Measurements from ENCODE around the gene HIBCH.
A peak's percentile ranks its signal among the peaks of the same experiment; 100 is the strongest.

HIBCH gene

GRCh38 chr2:190354003-190354690 is 34.5 kb upstream of the HIBCH start:
- no peaks in the 10 kb centered on the region for H3K27me3 ChIP-seq (ENCODE audit: control insufficient read depth, insufficient read depth, low read length)
- H3K9ac ChIP-seq (ENCODE audit: low read depth, low read length): no peak overlapping the region
- no peaks in the 10 kb centered on the region for H3K4me1 ChIP-seq (ENCODE audit: control insufficient read depth, insufficient read depth, low read length)
- no peaks in the 10 kb centered on the region for H3K36me3 ChIP-seq (ENCODE audit: control insufficient read depth, insufficient read depth, low read length)
- H3K4me3 ChIP-seq (ENCODE audit: low read depth, low read length): no peak overlapping the region
- no peaks in the 10 kb centered on the region for H3K9me3 ChIP-seq (ENCODE audit: control insufficient read depth, insufficient read depth, low read length)

- no peaks in the 10 kb centered on the region for H3K4me1 ChIP-seq (ENCODE audit: control insufficient read depth, insufficient read depth, low read length)
- H3K9ac ChIP-seq (ENCODE audit: low read depth, low read length): no peak overlapping the region
- H3K4me3 ChIP-seq (ENCODE audit: low read depth, low read length): no peak overlapping the region
- no peaks in the 10 kb centered on the region for H3K27me3 ChIP-seq (ENCODE audit: control insufficient read depth, insufficient read depth, low read length)
- H3K9me3 ChIP-seq (ENCODE audit: control insufficient read depth, insufficient read depth, low read length): no peaks in the 10 kb centered on the region
- no peaks in the 10 kb centered on the region for H3K36me3 ChIP-seq (ENCODE audit: control insufficient read depth, insufficient read depth, low read length)
These were observed 33.9 kb upstream of the HIBCH start for GRCh38 chr2:190353537-190353899.

- Histone ChIP-seq H3K9me3 (ENCODE audit: control insufficient read depth, insufficient read depth, low read length) (no peaks in the 10 kb centered on the region), H3K4me1 (ENCODE audit: control insufficient read depth, insufficient read depth, low read length) (no peaks in the 10 kb centered on the region), H3K36me3 (ENCODE audit: control insufficient read depth, insufficient read depth, low read length) (no peaks in the 10 kb centered on the region), H3K4me3 (ENCODE audit: low read depth, low read length) (no peak overlapping the region), H3K27me3 (ENCODE audit: control insufficient read depth, insufficient read depth, low read length) (no peaks in the 10 kb centered on the region), H3K9ac (ENCODE audit: low read depth, low read length) (no peak overlapping the region)
These were observed 33.3 kb upstream of the HIBCH start for GRCh38 chr2:190352668-190353536.

- Histone ChIP-seq H3K9me3 (ENCODE audit: control insufficient read depth, insufficient read depth, low read length) (no peaks in the 10 kb centered on the region), H3K9ac (ENCODE audit: low read depth, low read length) (no peak overlapping the region), H3K36me3 (ENCODE audit: control insufficient read depth, insufficient read depth, low read length) (no peaks in the 10 kb centered on the region), H3K4me1 (ENCODE audit: control insufficient read depth, insufficient read depth, low read length) (no peaks in the 10 kb centered on the region), H3K27me3 (ENCODE audit: control insufficient read depth, insufficient read depth, low read length) (no peaks in the 10 kb centered on the region), H3K4me3 (ENCODE audit: low read depth, low read length) (no peak overlapping the region)
These were observed 32.3 kb upstream of the HIBCH start for GRCh38 chr2:190351955-190352354.

GRCh38 chr2:190350371-190350770 is 30.7 kb upstream of the HIBCH start:
- Histone ChIP-seq H3K27me3 (ENCODE audit: control insufficient read depth, insufficient read depth, low read length) (no peaks in the 10 kb centered on the region), H3K9me3 (ENCODE audit: control insufficient read depth, insufficient read depth, low read length) (no peaks in the 10 kb centered on the region), H3K36me3 (ENCODE audit: control insufficient read depth, insufficient read depth, low read length) (no peaks in the 10 kb centered on the region), H3K9ac (ENCODE audit: low read depth, low read length) (no peak overlapping the region), H3K4me1 (ENCODE audit: control insufficient read depth, insufficient read depth, low read length) (no peaks in the 10 kb centered on the region), H3K4me3 (ENCODE audit: low read depth, low read length) (no peak overlapping the region)

- peaks cover 4% of the 10 kb centered on the region for H3K4me1 ChIP-seq (ENCODE audit: control insufficient read depth, insufficient read depth, low read length)
- H3K9me3 ChIP-seq (ENCODE audit: control insufficient read depth, insufficient read depth, low read length): no peaks in the 10 kb centered on the region
- peaks cover 12% of the 10 kb centered on the region for H3K27me3 ChIP-seq (ENCODE audit: control insufficient read depth, insufficient read depth, low read length)
- H3K9ac ChIP-seq (ENCODE audit: low read depth, low read length): no peak overlapping the region
- H3K4me3 ChIP-seq (ENCODE audit: low read depth, low read length): peak overlapping the region; percentile 67
- no peaks in the 10 kb centered on the region for H3K36me3 ChIP-seq (ENCODE audit: control insufficient read depth, insufficient read depth, low read length)
These were observed 24.7 kb upstream of the HIBCH start for GRCh38 chr2:190344276-190344827.

- Histone ChIP-seq H3K27me3 (ENCODE audit: control insufficient read depth, insufficient read depth, low read length) (peaks cover 12% of the 10 kb centered on the region), H3K9me3 (ENCODE audit: control insufficient read depth, insufficient read depth, low read length) (no peaks in the 10 kb centered on the region), H3K36me3 (ENCODE audit: control insufficient read depth, insufficient read depth, low read length) (no peaks in the 10 kb centered on the region), H3K9ac (ENCODE audit: low read depth, low read length) (peak within 1 kb of the TSS; percentile 54), H3K4me1 (ENCODE audit: control insufficient read depth, insufficient read depth, low read length) (peaks cover 4% of the 10 kb centered on the region), H3K4me3 (ENCODE audit: low read depth, low read length) (peak within 1 kb of the TSS; percentile 67)
These were observed 24.1 kb upstream of the HIBCH start, which contains the start of gene INPP1 for GRCh38 chr2:190343536-190344275. Gene INPP1 (plus strand): TSS chr2:190343589. CDS start chr2:190360103, 16,514 bp downstream.

- Histone ChIP-seq H3K9ac (ENCODE audit: low read depth, low read length) (no peak overlapping the region), H3K4me1 (ENCODE audit: control insufficient read depth, insufficient read depth, low read length) (peaks cover 4% of the 10 kb centered on the region), H3K4me3 (ENCODE audit: low read depth, low read length) (peak overlapping the region; percentile 67), H3K9me3 (ENCODE audit: control insufficient read depth, insufficient read depth, low read length) (no peaks in the 10 kb centered on the region), H3K36me3 (ENCODE audit: control insufficient read depth, insufficient read depth, low read length) (no peaks in the 10 kb centered on the region), H3K27me3 (ENCODE audit: control insufficient read depth, insufficient read depth, low read length) (peaks cover 12% of the 10 kb centered on the region)
These were observed 23.5 kb upstream of the HIBCH start for GRCh38 chr2:190343089-190343535.

- Histone ChIP-seq H3K27me3 (ENCODE audit: control insufficient read depth, insufficient read depth, low read length) (peaks cover 12% of the 10 kb centered on the region), H3K4me3 (ENCODE audit: low read depth, low read length) (no peak overlapping the region), H3K36me3 (ENCODE audit: control insufficient read depth, insufficient read depth, low read length) (no peaks in the 10 kb centered on the region), H3K9ac (ENCODE audit: low read depth, low read length) (no peak overlapping the region), H3K9me3 (ENCODE audit: control insufficient read depth, insufficient read depth, low read length) (no peaks in the 10 kb centered on the region), H3K4me1 (ENCODE audit: control insufficient read depth, insufficient read depth, low read length) (peaks cover 4% of the 10 kb centered on the region)
These were observed 23.0 kb upstream of the HIBCH start for GRCh38 chr2:190342611-190343010.

- no peaks in the 10 kb centered on the region for H3K36me3 ChIP-seq (ENCODE audit: control insufficient read depth, insufficient read depth, low read length)
- peaks cover 4% of the 10 kb centered on the region for H3K4me1 ChIP-seq (ENCODE audit: control insufficient read depth, insufficient read depth, low read length)
- H3K4me3 ChIP-seq (ENCODE audit: low read depth, low read length): no peak overlapping the region
- H3K27me3 ChIP-seq (ENCODE audit: control insufficient read depth, insufficient read depth, low read length): peaks cover 12% of the 10 kb centered on the region
- H3K9ac ChIP-seq (ENCODE audit: low read depth, low read length): no peak overlapping the region
- no peaks in the 10 kb centered on the region for H3K9me3 ChIP-seq (ENCODE audit: control insufficient read depth, insufficient read depth, low read length)
These were observed 20.7 kb upstream of the HIBCH start for GRCh38 chr2:190340369-190340768.

GRCh38 chr2:190339394-190339793 is 19.8 kb upstream of the HIBCH start:
- no peak overlapping the region for H3K9ac ChIP-seq (ENCODE audit: low read depth, low read length)
- no peaks in the 10 kb centered on the region for H3K36me3 ChIP-seq (ENCODE audit: control insufficient read depth, insufficient read depth, low read length)
- H3K27me3 ChIP-seq (ENCODE audit: control insufficient read depth, insufficient read depth, low read length): peaks cover 8% of the 10 kb centered on the region
- no peaks in the 10 kb centered on the region for H3K9me3 ChIP-seq (ENCODE audit: control insufficient read depth, insufficient read depth, low read length)
- no peak overlapping the region for H3K4me3 ChIP-seq (ENCODE audit: low read depth, low read length)
- H3K4me1 ChIP-seq (ENCODE audit: control insufficient read depth, insufficient read depth, low read length): peaks cover 4% of the 10 kb centered on the region

All from iPS-15b (cell line).